ENCODE measurements around the gene CSF1R.
A peak's percentile ranks its signal among the peaks of the same experiment; 100 is the strongest.

Gene CSF1R

DNA sequence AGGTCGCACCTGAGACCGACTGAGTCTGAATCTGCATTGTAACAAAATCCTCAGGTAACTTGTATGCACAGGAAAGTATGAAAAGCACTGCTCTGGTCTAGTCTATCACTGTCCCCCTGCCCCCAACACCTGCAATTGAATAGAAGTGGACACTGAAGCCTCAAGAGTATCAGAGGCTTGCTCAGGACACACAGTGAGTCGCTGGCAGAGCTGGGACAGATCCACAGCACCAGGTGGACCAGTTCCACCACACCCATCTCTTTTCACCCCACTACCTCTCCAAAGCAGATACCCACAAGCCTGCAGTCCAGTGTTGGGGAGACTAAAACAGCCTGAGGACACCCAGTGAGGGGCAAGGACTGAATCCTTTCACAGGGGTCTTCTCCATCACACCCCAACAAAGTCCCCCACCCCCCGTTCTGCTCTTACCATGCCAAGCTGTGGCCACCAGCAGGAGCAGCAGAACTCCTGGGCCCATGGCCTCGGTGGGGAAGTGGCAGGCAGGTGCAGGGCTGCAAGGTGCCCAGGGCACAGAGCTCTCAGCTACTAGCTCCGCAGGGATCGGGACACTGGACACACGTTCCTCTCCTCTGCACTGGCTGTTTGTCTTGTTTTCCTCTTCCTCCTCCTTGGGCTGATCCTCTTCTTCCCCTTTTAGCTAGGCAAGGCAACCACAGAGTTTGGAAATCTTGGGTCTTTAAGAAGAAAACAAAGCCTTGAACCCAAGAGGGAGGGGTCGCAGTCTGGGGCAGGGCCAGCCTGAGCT lies at the start of gene CSF1R:
Gene CSF1R (minus strand): TSS at position 605 of the 766 bp plus-strand sequence. CDS start 127 bp downstream, at position 478.
- DNase-seq, result no peak

DNA sequence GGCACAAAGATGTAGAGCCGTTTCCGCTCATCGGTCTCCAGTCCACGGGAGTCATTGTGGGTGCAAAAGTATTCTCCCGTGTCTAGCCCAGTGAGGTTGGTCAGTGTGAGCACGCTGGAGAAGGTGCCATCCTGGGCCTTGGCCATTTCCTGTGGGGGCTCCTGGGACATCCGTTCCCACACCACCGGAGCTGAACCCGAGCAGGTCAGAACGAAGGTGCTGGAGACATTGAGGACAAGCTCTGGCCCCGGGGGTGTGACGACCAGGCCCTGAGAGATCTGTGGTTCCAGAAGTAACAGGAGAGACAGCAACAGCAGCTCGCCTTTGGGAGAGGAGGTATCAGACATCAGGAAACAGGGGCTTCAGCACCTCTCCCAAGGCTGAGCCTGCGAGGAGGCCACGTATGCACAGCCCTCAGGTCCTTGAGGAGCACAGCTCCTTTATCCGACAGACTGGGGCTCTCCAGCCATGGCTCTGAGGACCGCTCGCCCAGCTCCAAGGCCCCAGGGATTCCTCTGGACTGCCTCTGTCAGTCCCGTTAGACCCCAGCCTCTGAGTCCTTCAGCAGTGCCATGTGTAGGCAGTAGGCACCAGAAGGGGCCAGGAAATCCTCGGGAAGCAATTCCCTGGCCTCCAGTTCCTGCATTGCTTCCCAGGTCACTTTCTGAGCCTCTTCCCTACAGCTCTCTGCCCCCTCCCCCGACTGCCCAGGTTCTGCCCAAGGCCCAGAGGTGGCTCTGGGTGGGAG lies 49.4 kb upstream of the CSF1R start:
- no peak for DNase-seq

DNA sequence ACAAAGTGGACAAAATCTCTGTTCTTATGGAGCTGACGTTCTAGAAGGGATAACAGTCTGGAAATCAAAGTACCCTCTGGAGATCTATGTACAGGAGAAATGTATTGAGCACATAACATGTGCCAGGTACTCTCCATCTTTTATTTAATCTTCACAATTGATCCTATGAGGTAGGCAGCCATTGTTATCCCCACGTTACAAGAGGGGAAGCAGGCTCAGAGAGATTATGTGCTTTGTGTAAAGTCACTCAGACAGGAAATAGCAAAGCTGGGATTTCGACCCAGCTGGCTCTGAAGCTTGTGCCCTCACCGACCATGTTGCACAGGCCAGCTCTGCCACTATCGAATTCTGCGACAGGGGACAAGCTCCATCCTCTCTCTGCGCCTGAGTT lies 47.8 kb upstream of the CSF1R start:
- no peak for DNase-seq

DNA sequence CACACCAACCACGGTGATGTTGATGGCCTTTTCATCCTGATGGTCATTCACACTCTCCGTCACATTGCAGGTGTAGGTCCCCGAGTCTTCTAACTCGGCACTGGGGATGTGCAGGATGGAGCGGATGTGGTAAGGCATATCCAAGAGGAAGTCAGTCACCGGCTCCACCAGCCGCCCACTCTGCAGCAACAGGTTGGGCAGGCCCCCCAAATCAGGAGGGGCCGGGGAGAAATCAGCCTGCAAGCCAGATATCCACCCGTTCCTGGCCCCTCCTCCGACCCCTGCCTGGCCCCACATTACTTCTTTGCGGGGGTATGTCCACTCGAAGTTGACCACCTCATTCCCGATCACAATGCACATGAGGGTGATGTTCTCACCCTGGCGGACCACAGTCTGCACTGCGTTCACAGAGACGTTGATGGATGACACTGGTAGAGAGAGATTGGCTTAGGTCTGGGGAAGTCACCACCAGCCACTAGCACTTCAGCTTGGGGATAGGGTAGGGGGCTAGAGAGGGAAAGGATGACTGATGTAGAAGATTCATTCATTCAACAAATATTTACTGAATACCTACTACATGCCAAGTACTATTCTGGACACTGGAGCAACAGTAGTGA lies 47.3 kb upstream of the CSF1R start:
- DNase-seq, result no peak

DNA sequence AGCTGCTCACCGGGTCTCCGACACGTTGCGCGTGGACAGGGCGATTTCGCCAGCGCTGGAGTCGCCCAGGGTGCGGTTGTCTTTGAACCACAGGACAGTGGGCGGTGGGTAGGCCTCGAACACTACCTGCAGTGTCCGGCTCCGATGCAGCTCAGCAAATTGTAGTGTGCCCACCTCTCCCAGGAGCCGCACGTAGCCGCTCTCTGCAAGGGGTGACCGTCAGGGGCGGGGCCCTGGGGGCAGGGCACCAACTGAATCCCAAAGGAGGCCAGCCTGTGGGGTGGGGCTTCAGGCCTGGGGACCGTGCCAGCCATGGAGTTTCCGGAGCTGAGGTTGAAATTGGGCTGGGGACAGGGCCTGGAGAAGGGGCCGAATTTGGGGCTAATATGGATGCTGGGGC lies 46.4 kb upstream of the CSF1R start:
- no peak for DNase-seq

DNA sequence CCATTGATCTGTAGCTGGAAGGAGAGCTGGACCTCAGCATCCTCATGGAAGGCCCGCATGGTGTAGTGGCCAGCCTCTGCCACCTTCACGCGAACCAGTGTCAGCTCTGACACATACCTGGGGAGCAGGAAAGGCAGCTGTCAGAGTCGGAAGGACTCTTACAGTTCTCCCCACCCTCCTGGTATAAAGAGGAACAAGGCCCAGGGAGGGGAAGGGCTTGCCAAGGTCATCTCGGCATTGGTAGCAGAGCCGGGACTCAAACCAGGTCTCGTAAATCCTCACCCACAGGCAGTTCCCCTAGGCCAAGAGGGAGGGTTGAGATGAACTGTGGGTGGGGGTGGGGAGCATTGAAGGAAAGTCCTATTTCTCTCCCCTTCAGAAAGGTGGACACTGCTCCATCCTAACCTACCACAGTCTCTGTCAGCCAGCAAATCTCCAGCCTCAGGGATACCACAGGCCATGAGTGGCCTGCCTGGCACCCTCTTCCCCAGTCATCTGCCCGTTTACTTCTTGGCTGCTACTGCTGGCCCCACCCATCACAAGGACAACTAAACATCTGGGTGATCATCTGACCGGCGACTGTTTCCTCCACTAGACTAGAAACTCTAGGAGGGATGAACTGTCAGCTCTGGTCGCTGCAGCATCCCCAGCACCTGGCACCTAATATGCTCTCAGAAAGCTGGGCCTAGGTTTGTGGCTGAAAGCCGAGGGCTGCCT lies 45.8 kb upstream of the CSF1R start:
- DNase-seq, result no peak

DNA sequence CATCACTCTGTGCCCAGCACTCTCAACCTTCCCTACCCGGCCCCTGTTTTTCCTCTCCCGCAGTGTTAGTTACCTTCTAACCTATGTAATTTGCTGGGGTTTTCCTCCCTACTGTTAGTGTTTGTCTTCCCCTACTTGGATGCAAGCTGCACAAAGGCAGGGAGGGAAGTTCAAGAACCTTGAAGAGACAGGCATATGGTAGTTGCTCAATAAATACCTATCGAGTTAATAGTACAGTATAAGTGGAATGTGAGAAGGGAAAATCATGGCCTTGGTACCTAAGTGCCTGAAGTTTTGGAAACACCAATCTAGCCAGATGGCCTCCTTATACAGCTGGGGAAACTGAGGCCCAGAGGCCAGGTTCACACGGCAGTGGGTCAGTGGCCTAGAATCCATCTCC lies 45.1 kb upstream of the CSF1R start:
- DNase-seq, result no peak

DNA sequence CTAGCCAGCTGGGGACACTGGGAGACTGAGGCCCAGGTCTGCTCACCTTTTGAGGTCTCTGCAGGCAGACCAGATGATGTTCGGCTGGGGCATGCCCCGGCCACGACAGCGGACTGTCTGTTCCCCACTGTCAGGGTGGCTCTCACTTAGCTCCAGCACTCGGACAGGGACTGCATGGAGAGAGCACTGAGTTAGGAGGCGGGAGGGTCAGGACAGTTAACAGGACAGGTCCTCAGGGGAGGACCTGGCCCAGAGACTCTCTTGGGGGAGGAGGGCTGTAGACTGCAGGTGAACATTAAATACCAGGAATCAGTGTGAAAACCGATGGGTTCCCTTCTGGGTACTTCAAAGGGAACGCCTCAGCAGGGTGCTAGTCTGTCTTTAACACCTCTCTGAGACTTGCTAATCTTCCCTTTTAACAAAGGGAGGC lies 44.2 kb upstream of the CSF1R start:
- no peak for DNase-seq

DNA sequence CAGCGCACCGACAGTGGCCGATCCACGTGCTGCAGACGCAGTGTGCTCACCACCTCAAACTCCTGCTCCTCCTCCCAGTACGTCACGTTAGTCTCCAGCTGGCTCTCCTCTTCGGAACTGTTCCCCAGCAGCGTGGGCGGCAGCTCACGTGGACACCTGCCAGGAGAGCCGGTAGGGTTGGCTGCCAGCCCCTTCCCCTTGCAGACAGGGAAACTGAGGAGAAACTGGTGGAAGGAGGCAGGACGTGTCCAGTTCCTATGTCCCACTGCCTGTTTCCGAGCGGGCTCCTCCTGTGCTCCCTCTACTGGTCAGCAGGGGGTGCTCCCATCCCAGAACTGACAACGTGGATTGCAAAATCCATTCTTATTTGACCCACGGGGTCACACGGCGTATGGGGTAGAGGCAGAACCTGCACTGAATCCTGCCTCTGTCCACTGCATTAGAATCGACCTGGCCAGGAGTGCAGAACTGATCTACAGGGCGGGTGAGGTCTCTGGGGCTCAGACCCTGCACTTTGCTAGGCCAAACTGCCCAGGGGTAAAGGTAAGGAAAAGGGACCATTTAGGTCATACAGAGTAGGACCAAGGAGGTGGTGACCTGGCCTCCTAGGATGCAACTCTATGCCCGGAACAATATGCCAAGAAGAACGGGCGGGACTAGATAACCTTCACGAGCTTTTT lies 43.6 kb upstream of the CSF1R start:
- peak; percentile 45 to 64 for DNase-seq

DNA sequence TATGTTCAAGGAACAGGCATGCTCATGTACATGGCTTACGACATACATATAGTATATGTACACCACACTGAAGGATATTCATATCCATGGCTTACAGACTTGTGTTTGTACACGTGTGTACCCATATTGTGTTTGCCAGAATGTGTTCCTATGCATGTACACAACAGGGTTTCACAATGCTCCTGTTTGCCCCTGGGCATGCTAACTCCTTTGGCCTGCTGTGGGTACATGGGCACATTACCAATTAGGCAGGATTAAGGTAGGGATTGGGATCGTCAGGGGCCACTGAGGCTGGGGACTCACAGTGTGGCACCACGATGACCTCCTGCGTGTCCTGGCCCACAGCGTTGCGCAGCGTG lies 43.1 kb upstream of the CSF1R start:
- DNase-seq, result no peak

DNA sequence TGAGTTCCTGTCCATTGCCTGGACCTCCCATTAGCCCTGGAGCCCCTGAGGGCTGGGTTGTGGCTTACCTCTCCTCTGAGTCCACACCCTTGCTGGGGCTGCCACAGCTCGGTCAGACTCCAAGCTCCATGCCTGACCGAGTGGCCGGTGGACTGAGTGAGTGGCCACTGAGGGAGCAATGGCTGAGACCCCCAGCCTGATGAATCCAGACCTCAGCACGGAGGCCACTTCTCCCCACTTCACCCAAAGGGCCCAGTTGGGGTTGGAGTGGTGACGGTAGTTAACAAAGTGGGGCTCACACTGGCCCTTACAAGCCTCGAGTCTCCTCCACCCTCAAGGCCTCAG lies 40.5 kb upstream of the CSF1R start:
- DNase-seq, result no peak

DNA sequence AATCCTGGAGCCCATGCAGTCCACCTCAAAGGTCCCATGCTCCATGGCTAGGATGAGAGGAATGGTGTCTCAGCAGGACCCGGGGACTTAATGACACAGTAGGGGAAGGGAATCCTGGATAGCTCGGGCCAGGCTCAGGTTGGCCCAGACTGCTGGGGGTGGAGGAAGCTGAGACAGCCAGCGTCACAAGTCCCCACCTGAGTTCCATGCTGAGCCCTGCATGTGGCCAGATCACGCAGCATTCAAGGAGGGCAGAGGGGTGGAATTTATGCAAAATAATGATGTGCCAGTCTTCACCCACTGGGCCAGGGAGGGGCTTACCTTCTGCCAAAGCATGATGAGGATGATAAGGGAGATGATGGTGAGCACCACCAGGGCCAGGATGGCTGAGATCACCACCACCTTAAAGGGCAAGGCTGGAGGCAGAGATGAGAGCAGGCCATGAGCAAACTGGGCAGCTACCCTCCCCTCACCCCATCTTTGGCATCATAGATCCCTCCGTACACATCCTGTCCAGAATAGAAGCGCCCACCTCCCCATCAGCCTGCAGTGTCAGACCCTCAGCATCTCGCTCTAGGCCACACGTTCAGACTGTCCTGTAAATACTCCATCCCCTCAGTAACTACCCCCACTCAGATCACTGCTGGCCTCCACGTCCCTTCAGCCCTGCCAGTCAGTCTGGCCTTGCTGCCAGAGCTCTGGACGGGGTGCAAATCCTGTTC lies 40.0 kb upstream of the CSF1R start:
- DNase-seq, result no peak

DNA sequence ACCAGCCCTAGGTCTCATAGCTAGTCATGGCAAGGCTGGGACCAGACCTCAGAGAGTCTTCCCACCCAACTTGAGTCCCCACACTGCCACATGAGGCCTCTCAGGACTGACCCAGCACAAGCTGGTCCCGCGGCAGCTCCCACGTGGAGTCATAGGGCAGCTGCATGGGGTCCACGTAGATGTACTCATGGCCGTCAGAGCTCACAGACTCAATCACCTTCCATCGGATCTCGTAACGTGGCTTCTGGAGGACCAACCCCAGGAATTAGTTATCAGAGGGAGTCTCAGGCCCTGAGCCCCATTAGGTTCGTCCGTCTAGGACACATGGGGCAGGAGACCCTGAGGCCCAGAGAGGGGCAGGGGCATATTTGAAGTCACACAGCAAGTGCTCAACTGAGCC lies 39.0 kb upstream of the CSF1R start:
- no peak for DNase-seq

DNA sequence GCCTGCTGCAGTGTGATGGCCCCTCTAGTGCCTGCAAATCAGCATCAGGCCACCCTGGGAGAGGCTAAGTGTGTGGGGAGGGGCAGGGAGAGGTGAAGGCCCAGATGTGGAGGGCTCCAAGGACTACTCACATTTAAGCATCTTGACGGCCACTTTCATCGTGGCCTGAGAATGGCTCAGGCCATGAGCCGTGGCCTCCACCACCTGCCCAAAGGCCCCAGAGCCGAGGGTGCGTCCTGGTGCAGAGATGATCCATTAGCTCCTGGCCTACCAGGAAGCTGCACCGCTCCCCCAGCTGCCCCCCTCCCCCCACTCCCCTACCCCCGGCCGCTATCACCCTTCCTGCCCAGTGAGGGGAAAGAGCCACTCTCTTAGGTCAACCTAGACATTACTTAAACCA lies 38.2 kb upstream of the CSF1R start:
- DNase-seq, result no peak

DNA sequence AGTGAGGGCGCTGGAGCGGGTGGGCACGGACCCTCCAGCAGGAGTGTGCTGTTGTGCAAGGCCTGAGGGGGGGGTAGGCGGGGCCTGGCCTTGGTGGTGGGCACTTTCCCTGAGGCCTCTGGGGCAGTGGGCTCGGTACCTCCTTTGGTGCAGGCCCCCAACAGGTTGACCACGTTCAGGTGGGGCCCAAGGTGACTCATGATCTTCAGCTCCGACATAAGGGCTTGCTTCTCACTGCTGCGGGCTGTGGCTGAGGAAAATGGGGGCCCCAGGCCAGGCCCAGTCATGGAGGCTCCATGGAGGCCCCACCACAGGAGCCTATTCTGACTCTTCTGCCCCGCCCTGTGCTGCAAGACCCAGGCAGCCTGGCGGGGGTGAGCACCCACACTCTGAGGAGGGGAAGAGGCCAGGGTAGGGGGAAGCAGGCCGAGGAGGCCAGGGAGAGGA lies 37.8 kb upstream of the CSF1R start:
- no peak for DNase-seq

DNA sequence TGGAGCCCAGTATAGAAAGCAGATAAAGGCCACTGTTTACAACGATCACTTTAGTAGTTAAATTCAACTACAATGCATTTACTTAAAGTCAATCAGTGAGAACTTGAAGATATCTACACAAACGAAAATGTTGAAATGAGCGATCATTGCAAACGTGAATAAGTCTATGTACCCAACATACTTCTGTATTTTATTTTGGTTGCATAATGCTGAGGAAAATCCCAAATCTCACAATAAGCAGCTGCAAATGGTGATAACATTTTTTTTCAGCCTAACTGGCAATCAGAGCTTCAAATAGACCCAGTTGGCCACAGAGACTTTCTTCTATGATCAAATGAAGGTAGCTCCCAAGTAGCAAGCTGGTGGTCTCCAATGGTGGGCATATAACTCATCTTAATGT lies 37.2 kb upstream of the CSF1R start:
- DNase-seq, result no peak

DNA sequence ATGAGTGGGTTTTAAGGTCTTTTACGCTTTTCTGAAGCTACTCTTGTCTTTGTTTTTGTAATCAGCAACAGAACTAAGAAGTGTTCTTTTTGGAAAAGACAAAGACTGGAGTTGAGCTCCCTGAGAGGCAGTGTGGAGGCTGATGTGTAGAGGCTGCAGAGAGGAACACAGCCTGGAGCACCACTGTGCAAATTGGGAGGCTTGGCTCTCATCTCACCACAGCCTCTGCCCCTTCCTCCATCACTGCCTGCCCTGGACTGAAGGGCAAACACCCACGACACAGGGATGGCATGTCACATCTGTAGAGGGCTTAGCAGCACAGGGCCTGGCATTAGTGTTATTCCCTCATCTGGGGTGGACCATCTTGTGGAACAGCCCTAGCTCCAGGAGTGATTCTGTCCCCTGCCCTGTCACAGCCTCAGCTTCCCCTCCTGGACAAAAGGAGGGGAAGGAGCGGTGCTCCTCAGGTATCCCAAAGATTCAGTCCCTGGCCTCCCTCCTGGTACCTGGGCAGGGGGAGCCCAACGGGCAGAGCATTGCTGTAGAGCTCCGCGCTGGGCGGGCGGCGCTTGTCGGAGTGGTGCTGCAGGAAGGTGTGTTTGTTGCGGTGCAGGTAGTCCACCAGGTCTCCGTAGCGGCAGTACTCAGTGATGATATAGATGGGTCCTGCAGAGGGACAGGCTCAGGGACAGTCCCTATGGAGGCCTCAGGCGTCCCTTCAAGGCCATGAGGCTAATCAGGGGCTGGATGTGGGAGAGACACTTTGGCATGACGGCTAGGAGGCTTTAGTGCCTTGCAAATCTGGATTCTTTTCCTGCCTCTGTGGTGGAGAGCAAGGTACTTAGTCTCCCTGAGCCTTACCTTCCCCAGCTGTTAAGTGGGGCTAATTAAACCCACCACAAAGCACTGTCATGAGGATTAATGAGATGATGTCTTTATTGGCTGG lies 36.5 kb upstream of the CSF1R start:
- no peak for DNase-seq

DNA sequence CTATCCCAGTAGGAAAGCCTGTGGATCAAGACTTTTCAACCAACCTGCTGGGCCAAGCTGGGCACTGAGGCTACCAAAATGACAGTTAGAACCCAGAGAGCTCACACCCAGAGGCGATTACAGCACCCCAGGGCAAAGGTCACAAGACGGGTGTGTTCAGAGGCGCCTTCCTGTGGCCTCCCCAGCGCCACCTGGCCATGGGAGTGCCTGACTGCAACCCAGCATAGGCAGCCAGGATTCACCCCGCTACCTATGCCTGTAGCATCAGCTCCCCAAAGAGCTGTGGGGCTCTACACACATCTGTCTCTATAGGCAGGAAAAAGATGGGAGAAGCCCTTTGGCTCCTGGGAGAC lies 35.8 kb upstream of the CSF1R start:
- DNase-seq, result peak in 1 of 2 donors; percentile 15

DNA sequence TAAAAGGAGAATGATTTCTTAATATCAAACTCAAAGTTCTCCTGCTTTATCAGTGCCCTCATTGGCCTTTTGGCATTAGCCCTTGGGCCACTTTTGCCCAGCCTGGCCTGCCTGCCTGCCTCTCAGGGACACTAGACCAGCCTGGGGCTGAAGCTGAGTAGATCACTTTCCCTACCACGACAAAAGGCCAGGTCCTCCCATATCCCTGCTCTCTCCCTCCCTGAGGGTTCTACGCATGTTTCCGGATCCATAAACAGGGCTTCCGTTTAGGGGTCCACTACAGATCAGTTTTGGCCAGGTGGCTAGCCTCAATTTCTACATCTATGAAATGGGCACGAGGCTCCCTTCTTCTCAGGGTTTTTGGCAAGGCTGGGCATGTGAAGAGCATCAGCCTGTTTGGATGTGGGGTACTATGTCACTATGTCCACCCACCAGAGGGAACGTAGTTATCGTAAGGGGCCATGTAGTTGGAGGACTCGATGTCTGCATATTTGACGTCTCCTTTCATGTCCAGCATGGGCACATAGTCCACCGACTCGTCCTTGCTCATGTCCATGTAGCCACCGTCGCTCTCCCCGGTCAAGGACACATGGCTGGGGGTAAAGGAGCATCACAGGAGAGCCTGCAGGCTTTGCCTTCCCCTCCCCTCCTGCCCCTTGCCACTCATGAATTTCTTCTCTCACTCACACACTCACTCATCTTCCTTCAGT lies 35.2 kb upstream of the CSF1R start:
- no peak for DNase-seq

All from stimulated activated CD4-positive, alpha-beta T cell treated with anti-CD3 and anti-CD28 coated beads, Interleukin-2, amount 100 ng/mL, for 24 hours (primary cell).